SK-MEL-5 (cell line): ENCODE data around the gene NOL4L. TPM values are rescaled to one million over a fixed set of nuclear protein-coding genes. Genes with fewer than 3 reads are reported as not detected.

ENCODE experiments used
- DNase-seq: peaks from one replicate; pipeline ENCODE4 v3.0.0-alpha.2; 2016; ENCODE audit warnings: low read depth, low spot score
- in situ Hi-C: cut with HindIII; loops from 2 replicates; pipeline ENCODE4 v1.10.0; 2016; ENCODE audit warnings: low sequenced_read_pairs, high pct_unique_total_duplicates, low pct_unique_long_range_greater_than_20kb
- total RNA-seq: library from RNA; depleted of rRNA; stranded (reverse); fragments of >200 nt; shearing (Covaris generic); gene quantifications from 2 replicates; pipeline ENCODE4 v1.2.3, GENCODE V29; 2014

The NOL4L gene
- total RNA-seq, 1 experiment from 2014 or later: 2.1 TPM

DNA sequence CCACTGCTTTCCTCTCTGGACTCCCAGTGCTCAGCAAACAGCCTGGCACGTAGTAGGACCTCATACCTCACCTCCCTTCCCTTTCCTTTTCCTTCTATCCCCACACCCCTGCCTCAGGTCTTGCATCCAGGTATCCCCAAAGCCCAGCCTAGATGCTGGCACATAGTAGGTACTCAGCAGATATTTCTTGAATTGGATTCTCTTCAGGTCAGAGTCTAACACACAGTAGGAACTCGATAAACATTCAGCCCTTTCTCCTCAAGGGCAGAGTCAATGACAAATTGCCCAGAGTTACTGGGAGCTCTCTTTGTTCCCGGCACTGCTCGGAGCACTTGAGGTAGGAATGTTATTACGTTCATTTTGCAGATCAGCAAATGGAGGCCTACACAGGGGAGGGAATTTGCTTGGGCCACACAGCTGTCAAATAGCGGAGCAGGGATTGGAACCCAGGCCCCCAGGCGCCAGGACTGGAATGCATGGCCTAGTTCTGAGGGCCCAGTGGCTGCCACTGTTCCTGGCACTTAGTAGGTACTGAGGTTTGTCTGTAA is 25.9 kb downstream of the NOL4L start:
- in situ Hi-C loops: no loop called here
- no peak for DNase-seq

DNA sequence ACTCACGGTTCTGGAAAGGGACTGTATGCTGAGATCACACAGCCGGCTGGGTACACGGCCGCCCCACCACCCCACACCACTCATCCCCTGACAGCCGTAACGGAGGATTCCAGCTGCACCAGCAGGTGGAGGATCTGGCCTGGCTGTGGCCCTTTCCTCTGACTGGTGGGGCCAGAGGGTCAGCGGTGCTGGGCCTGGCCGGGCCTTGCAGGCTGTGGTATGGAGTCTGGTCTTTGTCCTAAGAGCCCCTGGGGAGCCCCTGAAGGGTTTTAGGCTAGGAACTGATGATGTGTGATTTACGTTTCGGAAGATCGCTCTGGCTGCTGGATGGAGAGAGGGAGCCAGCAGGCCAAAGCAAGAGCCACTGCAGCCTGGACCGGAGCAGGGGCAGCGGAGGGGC is 26.6 kb downstream of the NOL4L start:
- DNase-seq: no peak
- in situ Hi-C loops: no loop called here

DNA sequence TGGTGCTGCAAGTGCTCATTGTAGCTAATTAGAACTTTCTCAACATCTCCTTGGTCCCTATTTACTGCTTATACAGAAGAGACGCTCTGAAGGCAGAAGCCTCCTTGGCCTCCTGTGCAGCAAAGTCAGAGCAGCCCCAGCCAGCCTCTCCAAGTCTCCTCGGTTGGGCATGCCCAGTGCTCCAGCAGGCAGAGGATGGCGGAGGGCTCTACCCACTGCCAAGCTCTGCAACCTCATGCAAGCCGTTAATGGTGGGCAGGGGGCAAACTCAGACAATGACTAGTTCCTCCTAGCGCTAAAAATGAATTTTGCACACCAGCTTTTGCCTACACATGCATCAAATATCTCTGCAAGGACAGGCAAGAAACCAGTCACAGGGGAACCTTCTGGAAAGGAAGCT is 27.8 kb downstream of the NOL4L start:
- no peak for DNase-seq

DNA sequence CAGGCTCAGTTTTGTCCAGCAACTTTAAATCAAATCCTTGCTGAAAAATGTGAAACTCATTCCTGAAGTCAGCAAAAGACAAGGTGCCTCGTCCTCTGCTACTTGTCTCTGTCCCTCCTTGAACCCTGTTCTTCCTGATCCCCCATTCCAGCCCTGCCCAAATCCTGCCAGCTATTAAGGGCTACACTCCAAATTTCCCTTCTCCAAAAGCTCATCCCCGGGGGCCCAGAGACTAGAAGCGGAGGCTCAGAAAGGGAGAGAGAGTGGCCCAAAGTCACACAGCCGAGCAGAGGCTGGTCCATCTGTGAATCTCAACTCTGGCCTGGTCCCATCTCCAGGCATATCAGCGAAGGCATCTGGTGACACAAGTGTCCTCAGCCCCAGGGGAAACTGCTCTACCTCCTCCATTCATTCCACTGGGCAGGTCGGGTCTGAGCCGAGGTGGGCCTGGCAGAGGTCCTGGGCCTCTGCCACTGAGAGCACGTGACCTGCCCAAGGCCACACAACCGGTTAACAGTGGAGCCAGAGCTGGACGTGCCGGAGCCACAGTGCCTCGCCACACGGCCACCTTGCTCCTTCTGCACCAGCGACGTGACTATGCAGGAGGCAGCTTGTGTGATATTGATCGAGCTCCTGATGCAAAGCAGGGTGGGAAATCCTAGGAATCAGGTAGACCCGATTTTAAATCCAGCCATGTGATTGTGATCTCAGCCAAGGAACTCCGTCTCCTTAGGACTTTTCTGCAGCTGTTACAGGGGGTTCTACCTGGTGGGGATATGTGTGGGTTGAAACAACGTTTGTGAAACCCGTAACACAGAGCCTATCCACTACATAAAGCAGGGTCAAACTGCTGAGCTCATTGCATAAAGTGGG is 28.6 kb downstream of the NOL4L start:
- in situ Hi-C loops: no loop called here
- no peak for DNase-seq

More for the DNA sequence above, 27.8 kb downstream of the NOL4L start:
- in situ Hi-C loops: no loop called here

DNA sequence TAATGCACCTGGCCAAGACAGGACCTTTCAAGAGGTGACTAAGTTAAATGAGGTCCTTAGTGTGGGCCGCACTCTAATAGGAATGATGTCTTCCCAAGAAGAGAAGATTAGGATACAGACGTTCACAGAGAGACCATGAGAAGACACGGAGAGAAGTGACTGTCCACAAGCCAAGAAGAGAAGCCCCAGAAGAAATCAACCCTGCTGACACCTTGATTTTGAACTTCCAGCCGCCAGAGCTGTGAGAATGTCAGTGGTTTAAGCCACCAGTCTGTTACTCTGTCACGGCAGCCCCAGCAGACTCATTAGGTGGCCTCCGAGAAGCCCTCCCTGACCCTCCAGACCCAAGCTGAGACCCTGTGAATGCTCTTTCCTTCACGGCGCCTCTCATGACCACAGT is 29.5 kb downstream of the NOL4L start:
- in situ Hi-C loops: no loop called here
- DNase-seq: no peak

DNA sequence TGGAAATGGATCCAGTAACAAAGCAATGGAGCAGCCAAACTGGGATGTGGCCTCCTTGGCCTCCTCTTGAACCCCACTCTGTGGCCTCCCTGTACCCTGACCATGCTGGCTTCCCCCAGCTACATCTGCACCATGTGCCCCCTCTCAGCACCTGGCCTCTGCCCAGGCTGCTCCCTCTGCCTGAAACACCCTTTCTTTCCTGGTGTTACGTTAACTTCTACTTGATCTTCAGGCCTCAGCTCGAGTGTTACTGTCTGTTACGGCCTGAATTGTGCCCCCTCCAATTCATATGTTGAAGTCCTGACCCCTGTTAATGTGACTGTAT is 30.2 kb downstream of the NOL4L start:
- in situ Hi-C loops: no loop called here

DNA sequence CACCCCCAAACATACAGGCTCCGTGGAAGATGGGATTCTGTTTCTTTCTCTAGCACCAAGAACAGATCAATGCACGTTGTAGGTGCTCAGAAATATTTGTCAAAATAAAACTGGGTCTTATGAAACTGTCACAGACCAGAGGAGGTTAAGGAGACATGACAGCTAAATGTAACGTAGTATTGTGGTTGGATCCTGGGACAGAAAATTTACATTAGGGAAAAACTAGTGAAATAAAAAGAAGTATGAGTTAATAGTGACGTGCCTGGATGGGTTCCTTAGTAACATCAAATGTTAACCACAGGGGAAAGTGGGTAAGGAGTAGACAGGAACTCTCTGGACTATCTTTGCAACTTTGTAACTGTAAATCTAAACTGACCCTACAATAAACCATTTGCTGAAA is 31.5 kb downstream of the NOL4L start:
- in situ Hi-C loops: no loop called here
- no peak for DNase-seq

More for the DNA sequence above, 30.2 kb downstream of the NOL4L start:
- DNase-seq: no peak

DNA sequence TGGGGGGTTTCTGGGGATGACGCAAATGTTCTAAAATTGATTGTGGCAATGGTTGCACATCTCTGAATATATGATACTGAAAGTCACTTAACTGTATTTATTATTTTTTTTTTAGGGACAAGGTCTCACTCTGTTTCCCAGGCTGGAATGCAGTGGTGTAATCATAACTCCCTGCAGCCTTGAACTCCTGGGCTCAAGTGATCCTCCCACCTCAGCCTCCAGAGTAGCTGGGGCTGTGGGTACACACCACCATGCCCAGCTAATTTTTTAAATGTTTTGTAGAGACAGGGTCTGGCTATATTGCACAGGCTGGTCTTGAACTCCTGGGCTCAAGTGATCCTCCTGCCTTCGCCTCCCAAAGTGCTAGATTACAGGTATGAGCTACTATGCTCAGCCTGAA is 33.4 kb downstream of the NOL4L start:
- DNase-seq: no peak
- in situ Hi-C loops: no loop called here

DNA sequence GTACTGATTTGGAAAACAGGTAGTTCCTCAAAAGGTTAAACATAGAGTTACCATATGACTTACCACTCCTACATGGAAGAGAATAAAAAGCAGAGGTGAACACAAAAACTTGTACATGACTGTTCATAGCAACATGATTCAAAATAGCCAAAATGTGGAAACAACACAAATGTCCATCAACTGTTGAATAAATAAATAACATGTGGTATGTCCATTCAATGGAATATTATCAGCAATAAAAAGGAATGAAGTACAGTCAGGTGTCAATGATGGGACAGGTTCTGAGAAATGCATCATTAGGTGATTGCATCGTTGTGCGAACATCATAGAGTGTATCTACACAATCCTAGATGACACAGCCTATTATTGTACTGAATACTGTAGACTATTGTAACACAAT is 35.3 kb downstream of the NOL4L start:
- in situ Hi-C loops: no loop called here
- no peak for DNase-seq

DNA sequence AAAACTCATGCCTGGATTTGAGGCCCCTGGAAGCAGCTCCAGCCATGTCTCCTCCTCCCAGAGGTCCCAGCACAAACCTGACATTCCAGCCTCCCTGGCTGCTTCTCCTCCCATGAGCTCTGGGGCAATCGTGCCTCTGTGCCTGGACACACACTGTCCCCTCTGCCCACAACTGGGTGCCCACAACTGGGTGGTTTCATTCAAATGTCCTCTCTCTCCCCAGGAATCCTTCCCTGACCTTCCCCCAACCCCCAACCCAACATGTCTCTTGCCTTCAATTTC is 37.4 kb downstream of the NOL4L start:
- DNase-seq: no peak
- in situ Hi-C loops: no loop called here

DNA sequence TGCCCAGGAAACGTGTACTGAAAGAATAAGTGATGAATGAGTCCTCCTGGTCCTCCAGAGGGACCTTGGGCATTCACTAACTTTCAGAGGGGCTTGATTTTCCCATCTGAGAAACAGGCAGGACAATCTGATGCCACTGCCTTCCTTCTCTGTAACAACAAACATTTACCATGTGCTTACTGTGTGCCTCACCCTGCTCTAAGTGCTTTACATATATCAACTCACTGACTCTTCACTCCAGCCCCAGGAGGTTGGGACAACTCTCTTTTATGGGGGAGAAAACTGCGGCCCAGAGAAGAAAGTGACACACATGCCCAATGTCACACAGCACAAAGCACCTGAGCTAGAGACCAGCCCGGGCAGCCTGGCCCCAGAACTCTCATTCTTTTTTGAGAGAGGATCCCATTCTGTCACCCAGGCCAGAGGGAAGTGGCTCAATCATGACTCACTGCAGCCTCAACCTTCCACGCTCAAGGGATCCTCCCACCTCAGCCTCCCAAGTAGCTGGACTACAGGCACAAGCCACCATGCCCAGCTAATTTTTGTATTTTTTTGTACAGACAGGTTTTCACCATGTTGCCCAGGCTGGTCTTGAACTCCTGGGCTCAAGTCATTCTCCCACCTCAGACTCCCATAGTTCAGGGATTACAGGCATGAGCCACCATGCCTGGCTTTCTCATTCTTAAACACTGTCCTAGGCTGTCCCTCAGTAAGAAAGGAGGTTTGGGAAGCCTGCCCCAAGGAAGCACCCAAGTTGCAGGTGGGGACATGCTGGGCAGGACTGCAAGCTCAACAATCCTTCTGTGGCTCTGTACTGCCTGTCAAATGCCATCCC is 38.0 kb downstream of the NOL4L start:
- no peak for DNase-seq
- in situ Hi-C loops: no loop called here

DNA sequence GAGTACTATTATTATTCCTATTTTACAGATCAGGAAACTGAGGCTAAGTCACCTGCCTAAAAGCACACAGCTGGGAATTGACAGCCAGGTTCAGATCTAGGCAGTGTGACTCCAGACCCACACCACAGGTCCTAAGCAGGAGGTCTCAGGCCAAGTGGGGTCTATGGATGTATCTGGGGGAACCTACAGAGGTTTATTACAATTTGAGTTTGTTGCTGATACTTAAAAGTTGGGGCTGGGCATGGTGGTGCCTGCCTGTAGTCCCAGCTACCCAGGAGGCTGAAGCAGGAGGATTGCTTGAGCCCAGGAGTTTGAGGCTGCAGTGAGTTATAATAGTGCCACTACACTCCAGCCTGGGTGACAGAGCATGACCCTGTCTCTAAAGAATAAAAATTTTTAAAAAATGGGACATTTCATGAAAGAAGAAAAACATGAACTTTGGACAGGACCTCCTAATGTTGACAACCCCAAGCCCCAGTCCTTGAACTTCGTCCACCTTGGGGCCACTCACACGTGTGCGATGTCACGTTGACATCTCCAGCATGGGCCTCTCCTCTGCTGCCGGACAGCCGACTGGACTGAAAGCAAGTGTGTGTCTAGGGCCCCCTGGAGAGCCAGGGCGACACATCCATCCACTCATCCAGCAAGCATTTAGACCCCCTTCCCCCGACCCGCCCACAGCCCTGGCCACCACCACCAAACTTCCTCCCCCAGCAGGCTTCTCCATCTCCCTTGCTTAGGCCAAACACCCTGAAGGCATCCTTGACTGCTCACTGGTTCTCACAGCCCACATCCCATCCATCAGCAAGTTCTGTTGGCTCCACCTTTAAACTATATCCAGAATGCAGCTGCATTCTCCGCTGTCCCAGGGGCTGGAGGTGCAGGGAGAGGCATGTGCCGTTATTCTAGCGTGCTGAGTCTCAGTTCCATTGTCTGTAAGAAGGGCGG is 40.0 kb downstream of the NOL4L start:
- in situ Hi-C loops: no loop called here
- DNase-seq: no peak

DNA sequence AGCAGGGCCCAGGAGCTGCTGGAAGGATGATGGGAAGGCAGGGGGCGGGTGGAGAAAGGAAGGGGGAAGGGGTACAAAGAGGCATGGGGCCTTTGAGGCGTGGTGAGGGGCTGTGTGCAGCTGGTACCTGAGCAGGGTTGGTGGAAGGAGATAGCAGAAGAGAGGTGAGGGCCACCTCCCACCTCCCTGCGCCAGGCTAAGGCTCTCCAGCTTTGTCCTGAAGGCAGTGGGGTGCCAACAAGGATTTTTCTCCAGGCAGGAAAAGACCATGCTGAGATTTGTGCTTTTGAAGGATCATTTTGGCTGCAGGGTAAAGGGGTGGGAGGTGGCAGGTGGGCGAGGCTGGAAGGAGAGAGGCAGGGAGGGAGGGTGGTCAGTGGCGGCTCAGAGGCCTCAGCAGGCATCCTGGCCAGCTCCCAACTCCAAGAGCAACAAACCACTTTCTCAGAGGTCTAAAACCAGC is 40.8 kb downstream of the NOL4L start:
- in situ Hi-C loops: no loop called here
- DNase-seq: no peak

DNA sequence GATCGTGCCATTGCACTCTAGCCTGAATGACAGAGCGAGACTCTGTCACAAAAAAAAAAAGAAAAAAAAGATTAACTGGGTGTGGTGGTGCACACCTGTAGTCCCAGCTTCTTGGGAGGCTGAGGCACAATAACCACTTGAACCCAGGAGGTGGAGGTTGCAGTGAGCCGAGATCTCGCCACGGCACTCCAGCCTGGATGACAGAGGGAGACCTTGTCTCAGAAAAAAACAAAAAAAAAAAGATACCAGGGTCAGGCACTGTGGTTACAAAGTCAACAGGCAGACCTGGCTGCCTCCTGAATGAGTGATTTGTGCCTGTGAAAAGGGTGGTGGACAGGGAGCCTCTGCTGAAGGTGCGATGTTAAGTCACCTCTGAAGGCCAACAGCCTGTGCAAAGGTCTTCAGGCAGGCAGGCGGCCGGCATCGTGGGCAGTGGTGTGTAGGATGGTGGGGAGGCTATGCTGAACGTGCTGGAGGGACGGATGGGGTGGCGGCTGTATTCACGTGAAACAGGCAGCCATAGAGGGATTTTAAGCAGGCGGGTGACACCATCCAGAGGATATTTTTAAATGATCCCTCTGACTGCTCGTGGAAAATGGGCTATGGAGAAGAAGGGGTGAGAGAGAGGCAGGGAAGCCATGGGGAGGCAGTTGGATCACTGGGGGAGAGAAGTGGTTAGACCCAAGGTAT is 41.4 kb downstream of the NOL4L start:
- in situ Hi-C loops: no loop called here
- DNase-seq: no peak

DNA sequence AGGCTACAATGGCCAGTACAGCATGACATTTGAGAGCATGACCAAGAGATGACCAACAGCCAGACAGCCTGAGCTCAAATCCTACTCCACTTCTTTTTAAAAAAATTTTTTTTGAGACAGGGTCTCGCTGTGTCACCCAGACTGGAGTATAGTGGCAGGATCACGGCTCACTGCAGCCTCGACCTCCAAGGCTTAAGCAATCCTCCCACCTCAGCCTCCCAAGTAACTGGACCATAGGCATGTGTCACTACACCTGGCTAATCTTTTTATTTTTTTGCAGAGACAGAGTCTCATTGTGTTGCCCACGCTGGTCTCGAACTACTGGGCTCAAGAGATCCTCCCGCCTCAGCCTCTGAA is 42.9 kb downstream of the NOL4L start:
- in situ Hi-C loops: no loop called here
- DNase-seq: no peak

DNA sequence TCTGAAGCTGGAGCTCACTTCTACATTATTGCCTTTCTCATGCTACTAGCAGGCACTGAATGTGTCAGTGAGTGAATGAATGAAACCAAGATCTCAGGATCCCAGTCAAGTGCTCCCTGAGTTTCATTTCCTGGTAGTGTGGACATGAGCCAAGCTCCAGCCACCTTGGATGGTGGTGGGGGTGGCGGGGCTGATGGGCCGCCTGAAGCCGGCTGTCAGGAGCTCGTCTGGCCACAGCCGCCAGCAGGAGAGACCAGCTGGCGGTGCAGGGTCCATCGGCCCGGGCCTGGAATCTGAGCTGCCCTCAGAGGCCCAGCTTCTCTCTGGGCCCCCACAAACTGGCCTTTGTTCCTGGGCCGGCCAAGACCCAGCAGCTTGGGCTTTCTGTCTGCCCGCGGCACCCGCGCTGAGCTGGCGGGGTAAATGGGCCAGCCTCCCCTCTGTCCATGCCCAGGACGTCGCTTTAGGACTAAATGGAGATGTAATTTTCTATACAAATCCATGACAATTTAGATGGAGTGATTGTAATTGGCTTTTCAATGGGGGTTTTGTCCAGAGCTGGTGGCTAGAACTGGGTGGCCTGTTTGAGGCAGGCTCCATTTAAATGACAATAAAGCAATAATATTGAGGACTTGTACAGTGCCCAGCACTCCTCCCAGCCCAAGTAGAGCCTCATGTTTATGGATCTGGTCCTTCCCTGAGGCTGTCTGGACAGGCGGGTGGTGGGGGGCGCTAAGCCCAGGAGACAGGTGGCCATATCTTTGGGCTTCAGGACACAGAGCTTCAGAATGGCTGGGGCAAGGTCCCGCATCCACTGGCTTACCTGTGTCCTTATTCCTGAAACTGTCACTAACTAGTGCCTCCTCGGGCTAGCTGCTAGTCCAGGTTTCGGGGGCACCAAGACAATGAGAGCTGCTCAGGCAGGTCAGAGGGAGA is 43.5 kb downstream of the NOL4L start:
- in situ Hi-C loops: no loop called here
- DNase-seq: no peak
